NT2/D1 (cell line): ENCODE measurements around the gene CRLF2.

Source experiments
- DNase-seq: peaks from one replicate; pipeline ENCODE4 v3.0.0-alpha.2; 2011; ENCODE audit warnings: low read depth, low spot score
- H3K27me3 ChIP-seq: 2 replicates; pipeline ENCODE4 v1.6.0; 2011; ENCODE audit warnings: mild to moderate bottlenecking; ENCODE audit not compliant: insufficient read length, insufficient read depth
- H3K36me3 ChIP-seq: 2 replicates; pipeline ENCODE4 v1.6.1; 2011; ENCODE audit warnings: mild to moderate bottlenecking, low read length, mixed read lengths; ENCODE audit not compliant: insufficient read depth, insufficient read length
- H3K4me1 ChIP-seq: 2 replicates; pipeline ENCODE4 v1.5.1; 2011; ENCODE audit not compliant: insufficient read depth, insufficient read length
- H3K4me3 ChIP-seq: 2 replicates; pipeline ENCODE4 v1.5.1; 2011; ENCODE audit warnings: low read depth; ENCODE audit not compliant: insufficient read length
- H3K9ac ChIP-seq: 2 replicates; pipeline ENCODE4 v1.6.0; 2011; ENCODE audit warnings: low read depth; ENCODE audit not compliant: insufficient read length
- H3K9me3 ChIP-seq: 2 replicates; pipeline ENCODE4 v1.5.1; 2011; ENCODE audit warnings: mild to moderate bottlenecking, low read length; ENCODE audit not compliant: insufficient read depth
- SUZ12 ChIP-seq: IDR thresholded peaks from 2 replicates; pipeline ENCODE4 v1.6.1; 2011; ENCODE audit not compliant: insufficient read length, insufficient read depth; ENCODE audit errors: extremely low read depth
- YY1 ChIP-seq: IDR thresholded peaks from 2 replicates; pipeline ENCODE4 v1.6.1; 2011; ENCODE audit not compliant: insufficient read length, insufficient read depth
- ZNF274 ChIP-seq: IDR thresholded peaks from 2 replicates; pipeline ENCODE4 v1.6.1; 2011; ENCODE audit warnings: mild to moderate bottlenecking, low read depth, low read length

The CRLF2 gene

GRCh38 chrX:1170243-1170642 lies 42.2 kb downstream of the CRLF2 start:
- no peak for DNase-seq
- Histone ChIP-seq H3K27me3 (peaks cover 4% of the 10 kb centered on the region), H3K4me3 (no peak overlapping the region), H3K4me1 (peaks cover 3% of the 10 kb centered on the region), H3K36me3 (no peaks in the 10 kb centered on the region), H3K9ac (no peak overlapping the region), H3K9me3 (no peaks in the 10 kb centered on the region)
- no peak for TF ChIP-seq ZNF274
- TF ChIP-seq SUZ12: no peak
- no peak for TF ChIP-seq YY1

GRCh38 chrX:1169189-1169588 lies 43.3 kb downstream of the CRLF2 start:
- Histone ChIP-seq H3K4me1 (peaks cover 3% of the 10 kb centered on the region), H3K36me3 (no peaks in the 10 kb centered on the region), H3K4me3 (no peak overlapping the region), H3K9me3 (no peaks in the 10 kb centered on the region), H3K27me3 (no peaks in the 10 kb centered on the region), H3K9ac (no peak overlapping the region)
- no peak for TF ChIP-seq ZNF274
- TF ChIP-seq SUZ12: no peak
- no peak for TF ChIP-seq YY1
- DNase-seq: no peak

GRCh38 chrX:1167918-1168481 lies 44.4 kb downstream of the CRLF2 start:
- Histone ChIP-seq H3K36me3 (no peaks in the 10 kb centered on the region), H3K4me1 (peaks cover 3% of the 10 kb centered on the region), H3K9me3 (no peaks in the 10 kb centered on the region), H3K9ac (no peak overlapping the region), H3K27me3 (no peaks in the 10 kb centered on the region), H3K4me3 (no peak overlapping the region)
- TF ChIP-seq SUZ12: no peak
- no peak for TF ChIP-seq ZNF274
- no peak for TF ChIP-seq YY1
- no peak for DNase-seq

GRCh38 chrX:1167466-1167865 lies 45.0 kb downstream of the CRLF2 start:
- no peaks in the 10 kb centered on the region for H3K9me3 ChIP-seq
- H3K27me3 ChIP-seq: no peaks in the 10 kb centered on the region
- H3K36me3 ChIP-seq: no peaks in the 10 kb centered on the region
- DNase-seq: no peak
- H3K9ac ChIP-seq: no peak overlapping the region
- TF ChIP-seq SUZ12 (no peak), ZNF274 (no peak), YY1 (no peak)
- no peak overlapping the region for H3K4me3 ChIP-seq
- H3K4me1 ChIP-seq: peaks cover 1% of the 10 kb centered on the region

GRCh38 chrX:1165535-1166196 lies 46.8 kb downstream of the CRLF2 start:
- Histone ChIP-seq H3K4me3 (no peak overlapping the region), H3K9me3 (no peaks in the 10 kb centered on the region), H3K4me1 (no peaks in the 10 kb centered on the region), H3K27me3 (no peaks in the 10 kb centered on the region), H3K9ac (no peak overlapping the region), H3K36me3 (no peaks in the 10 kb centered on the region)
- no peak for TF ChIP-seq ZNF274
- no peak for TF ChIP-seq YY1
- no peak for TF ChIP-seq SUZ12
- no peak for DNase-seq

- TF ChIP-seq SUZ12 (no peak), ZNF274 (no peak), YY1 (no peak)
- Histone ChIP-seq H3K4me1 (no peaks in the 10 kb centered on the region), H3K4me3 (no peak overlapping the region), H3K9ac (no peak overlapping the region), H3K9me3 (no peaks in the 10 kb centered on the region), H3K36me3 (no peaks in the 10 kb centered on the region), H3K27me3 (no peaks in the 10 kb centered on the region)
- DNase-seq: no peak
Observed at GRCh38 chrX:1164322-1165288, 47.8 kb downstream of the CRLF2 start.

- no peak for DNase-seq
- TF ChIP-seq SUZ12 (no peak), YY1 (no peak), ZNF274 (no peak)
- Histone ChIP-seq H3K36me3 (no peaks in the 10 kb centered on the region), H3K27me3 (no peaks in the 10 kb centered on the region), H3K4me3 (no peak overlapping the region), H3K9ac (no peak overlapping the region), H3K4me1 (no peaks in the 10 kb centered on the region), H3K9me3 (no peaks in the 10 kb centered on the region)
Observed at GRCh38 chrX:1163231-1163630, 49.2 kb downstream of the CRLF2 start.
